Endothelial cell of umbilical vein (primary cell): Measurements from ENCODE around the gene ABCC1. TPM values are rescaled to one million over a fixed set of nuclear protein-coding genes. Genes with fewer than 3 reads are reported as not detected.
"Not testable (repeated sequence)": the region's sequence is repeated elsewhere in the genome, so short reads cannot be mapped to it uniquely, and the experiment has no call there.

Experiments used
- BruUV-seq: library from RNA; stranded (reverse); fragments of 400-500 nt; replicated peaks from 2 replicates; lab custom pipeline; 2021; lab: Mats Ljungman, UMichigan
- CTCF ChIA-PET: fragments of 300-600, 350-600 bp; sonication (Branson Sonifier 250); formaldehyde crosslinking; loops from one replicate; lab custom pipeline; 2021; ENCODE audit warnings: antibody characterized with exemption, inconsistent platforms; lab: Charles Lee
- POLR2A ChIA-PET: fragments of 300-600, 350-600 bp; sonication (Branson Sonifier 250); formaldehyde crosslinking; loops from one replicate; lab custom pipeline; 2021; ENCODE audit warnings: antibody characterized with exemption, inconsistent platforms; lab: Charles Lee
- DNase-seq: peaks from one replicate; pipeline ENCODE4 v3.0.0-alpha.2; 2011; ENCODE audit warnings: low read depth, low spot score
- FAIRE-seq: peaks from 2 replicates; lab custom pipeline; 2011; peaks lifted over from hg19 to GRCh38; lab: Jason Lieb, UNC
- H2AFZ ChIP-seq: 2 replicates; pipeline ENCODE4 v1.6.0; 2012; ENCODE audit warnings: low read depth, low read length, control low read depth, inconsistent platforms
- H3K27ac ChIP-seq: 2 replicates; pipeline ENCODE4 v1.5.1; 2011; ENCODE audit warnings: low read depth, mild to moderate bottlenecking, control low read depth, low read length, moderate library complexity; ENCODE audit not compliant: insufficient read depth
- H3K27me3 ChIP-seq, 2 experiments: 2 replicates each; pipeline versions ENCODE4 v1.6.0 to v1.6.1; 2011; ENCODE audit warnings: low read length in 2 of 2, mixed read lengths in 1 of 2; ENCODE audit not compliant: control insufficient read depth in 2 of 2, insufficient read depth in 2 of 2
- H3K36me3 ChIP-seq, 2 experiments: 2 replicates in 1 of 2; 3 replicates in 1 of 2; pipeline ENCODE4 v1.5.1; 2011; ENCODE audit warnings: low read length in 2 of 2, mild to moderate bottlenecking in 1 of 2, moderate library complexity in 1 of 2; ENCODE audit not compliant: control insufficient read depth in 2 of 2, insufficient read depth in 2 of 2; ENCODE audit errors: extremely low read depth in 1 of 2
- H3K4me1 ChIP-seq: 3 replicates; pipeline ENCODE4 v1.5.1; 2011; ENCODE audit warnings: mild to moderate bottlenecking, low read length; ENCODE audit not compliant: control insufficient read depth, insufficient read depth; ENCODE audit errors: extremely low read depth
- H3K4me2 ChIP-seq: 2 replicates; pipeline ENCODE4 v1.6.1; 2011; ENCODE audit warnings: low read length, control low read depth, mixed read lengths; ENCODE audit not compliant: insufficient read depth
- H3K4me3 ChIP-seq, 3 experiments: fragments of 200-600 bp in 1 of 3; sonication (generic), shearing (Covaris generic) in 1 of 3; replicated peaks in 1 of 3; 2 replicates each; pipeline ENCODE4 v1.5.1; 2011 to 2016; ENCODE audit warnings: control low read depth in 3 of 3, low read length in 3 of 3, mild to moderate bottlenecking in 2 of 3, inconsistent platforms in 1 of 3, low read depth in 1 of 3, moderate library complexity in 1 of 3; ENCODE audit not compliant: insufficient read depth in 1 of 3
- H3K79me2 ChIP-seq: 2 replicates; pipeline ENCODE4 v1.6.0; 2012; ENCODE audit warnings: low read length, inconsistent platforms; ENCODE audit not compliant: control insufficient read depth, insufficient read depth
- H3K9ac ChIP-seq: replicated peaks from 2 replicates; pipeline ENCODE3; 2011; ENCODE audit warnings: low read length, control low read depth; ENCODE audit not compliant: insufficient read depth; ENCODE audit errors: extremely low read depth
- H3K9me1 ChIP-seq: replicated peaks from 3 replicates; pipeline ENCODE4 v1.6.0; 2011; ENCODE audit warnings: mild to moderate bottlenecking, low read length; ENCODE audit not compliant: control insufficient read depth, insufficient read depth; ENCODE audit errors: extremely low read depth
- H3K9me3 ChIP-seq: replicated peaks from 2 replicates; pipeline ENCODE4 v1.5.1; 2012; ENCODE audit warnings: low read length, inconsistent platforms; ENCODE audit not compliant: control insufficient read depth, insufficient read depth
- H4K20me1 ChIP-seq: replicated peaks from 2 replicates; pipeline ENCODE3; 2011; ENCODE audit warnings: mild to moderate bottlenecking, low read length; ENCODE audit not compliant: control insufficient read depth, insufficient read depth; ENCODE audit errors: extremely low read depth
- EZH2 ChIP-seq: IDR thresholded peaks from 2 replicates; pipeline ENCODE4 v1.6.1; 2012; ENCODE audit warnings: borderline replicate concordance, low read depth, mild to moderate bottlenecking, moderate library complexity, low read length, inconsistent platforms; ENCODE audit not compliant: severe bottlenecking
- FOS ChIP-seq: IDR thresholded peaks from 2 replicates; pipeline ENCODE4 v1.6.1; 2011; ENCODE audit warnings: mild to moderate bottlenecking, low read length, moderate library complexity, borderline replicate concordance; ENCODE audit not compliant: insufficient read depth
- GATA2 ChIP-seq: IDR thresholded peaks from 2 replicates; pipeline ENCODE4 v1.7.0; 2011; ENCODE audit warnings: low read depth, mild to moderate bottlenecking, moderate library complexity, mixed read lengths, low read length; ENCODE audit not compliant: insufficient read length, insufficient read depth
- JUN ChIP-seq: IDR thresholded peaks from 2 replicates; pipeline ENCODE4 v1.6.1; 2011; ENCODE audit warnings: borderline replicate concordance, low read depth; ENCODE audit not compliant: insufficient read length, insufficient read depth
- MYC ChIP-seq: IDR thresholded peaks from one replicate; pipeline ENCODE4 v1.6.1; 2011; ENCODE audit warnings: mild to moderate bottlenecking, low read depth, low read length
- POLR2AphosphoS5 ChIP-seq: IDR thresholded peaks from 2 replicates; pipeline ENCODE4 v1.6.1; 2012; ENCODE audit warnings: low read depth, mild to moderate bottlenecking, control low read depth, low read length, moderate library complexity; ENCODE audit not compliant: insufficient read depth
- dilution Hi-C: fragments of 300-500 bp; cut with MboI; formaldehyde crosslinking; loops from one replicate; pipeline ENCODE4 v1.15.0; 2019; ENCODE audit warnings: low sequenced_read_pairs; ENCODE audit not compliant: extremely low pct_ligation_motif_present
- intact Hi-C: fragments of 100-400 bp; cut with micrococcal nuclease; formaldehyde crosslinking; loops from one replicate; pipeline ENCODE4 v1.10.0; 2022
- polyA plus RNA-seq, 4 experiments: library from polyadenylated mRNA; depleted of rRNA in 3 of 4; stranded (reverse) in 3 of 4; unstranded in 1 of 4; fragments of >200 nt; gene quantifications; 2 replicates each; pipeline versions ENCODE4 v1.2.1 to v1.2.3, GENCODE V29; 2011 to 2012; ENCODE audit warnings: missing spikeins in 1 of 4
- total RNA-seq: library from RNA; stranded (reverse); gene quantifications from 2 replicates; pipeline ENCODE4 v1.2.3, GENCODE V29; 2021
- TF ChIP-seq, protein P1 (sequence below), 2 donors: IDR thresholded peaks; 1 replicate in 1 of 2; 2 replicates in 1 of 2; pipeline ENCODE4 v1.5.1; 2011; ENCODE audit warnings: low read length in 2 of 2, mild to moderate bottlenecking in 2 of 2, moderate library complexity in 2 of 2, control low read depth in 1 of 2, inconsistent platforms in 1 of 2, low read depth in 1 of 2; ENCODE audit not compliant: insufficient read depth in 1 of 2; ENCODE audit errors: extremely low read depth in 1 of 2
- TF ChIP-seq, protein P2 (sequence below): IDR thresholded peaks from 2 replicates; pipeline ENCODE4 v1.6.1; 2011; ENCODE audit not compliant: insufficient read depth, insufficient read length

Gene ABCC1
- total and polyA plus RNA-seq, 2 donors (not counting 3 experiments of a cell fraction or from before 2014, with no cell fraction given), result 46.1 to 89.2 TPM

DNA sequence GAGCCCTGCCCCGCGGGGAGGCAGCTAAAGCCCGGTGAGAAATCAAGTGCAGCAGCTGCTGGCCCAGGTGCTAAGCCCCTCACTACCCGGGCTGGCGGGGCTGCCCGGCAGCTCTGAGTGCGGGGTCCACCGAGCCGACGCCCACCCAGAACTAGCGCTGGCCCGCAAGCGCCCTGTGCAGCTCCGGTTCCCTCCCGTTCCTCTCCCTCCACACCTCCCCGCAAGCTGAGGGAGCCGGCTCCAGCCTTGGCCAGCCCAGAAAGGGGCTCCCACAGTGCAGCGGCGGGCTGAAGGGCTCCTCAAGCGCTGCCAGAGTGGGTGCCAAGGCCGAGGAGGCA, 155.4 kb downstream of the ABCC1 start:
- intact Hi-C loops, H3K79me2 ChIP-seq, BruUV-seq, POLR2A ChIA-PET, H4K20me1 ChIP-seq, H2AFZ ChIP-seq, H3K9ac ChIP-seq, dilution Hi-C loops, FAIRE-seq, H3K27me3 ChIP-seq, H3K9me3 ChIP-seq, H3K27ac ChIP-seq, H3K4me2 ChIP-seq, H3K9me1 ChIP-seq, H3K4me3 ChIP-seq, DNase-seq: not testable (repeated sequence)
- peaks cover 7 to 33% of the 10 kb centered on the region in 2 experiments for H3K36me3 ChIP-seq
- H3K4me1 ChIP-seq, result peaks cover 14% of the 10 kb centered on the region
- CTCF ChIA-PET, result interaction anchor here (1.0 to 1.4 kb wide), 4 partner anchors 9 to 283 kb away, joined by 3 to 4 read pairs (median 3); no protein-coding TSS in a partner anchor

DNA sequence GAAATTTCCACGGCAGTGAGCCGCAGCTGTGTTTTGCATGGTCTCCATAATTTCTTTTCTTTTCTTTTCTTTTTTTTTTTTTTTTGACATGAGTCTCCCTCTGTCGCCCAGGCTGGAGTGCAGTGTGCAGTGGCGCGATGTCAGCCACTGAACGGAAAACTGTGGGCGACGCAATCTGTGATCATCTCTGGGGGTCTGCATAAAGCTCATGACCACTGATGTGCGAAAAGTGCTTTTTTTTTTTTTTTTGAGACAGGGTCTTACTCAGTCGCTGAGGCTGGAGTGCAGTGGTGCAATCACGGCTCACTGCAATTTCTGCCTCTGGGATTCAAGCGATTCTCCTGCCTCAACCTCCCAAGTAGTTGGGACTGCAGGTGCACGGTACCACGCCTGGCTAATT, 156.2 kb downstream of the ABCC1 start:
- Histone ChIP-seq H3K27ac (no peak overlapping the region), H3K4me3 (no peak overlapping the region), H3K9me3 (no peaks in the 10 kb centered on the region), H3K36me3 (peaks cover 10 to 34% of the 10 kb centered on the region in 2 experiments), H3K79me2 (peaks cover 5% of the 10 kb centered on the region), H3K4me1 (peaks cover 6% of the 10 kb centered on the region), H2AFZ (no peak overlapping the region), H3K9ac (no peak overlapping the region), H4K20me1 (no peaks in the 10 kb centered on the region), H3K4me2 (no peak overlapping the region), H3K9me1 (no peaks in the 10 kb centered on the region), H3K27me3 (no peaks in the 10 kb centered on the region)
- FAIRE-seq (no peak), DNase-seq (no peak)
- POLR2A ChIA-PET, result interaction anchor here (0.6 kb wide), 1 partner anchor 230 kb away, joined by 7 read pairs; no protein-coding TSS in a partner anchor
- no TSS peak for BruUV-seq
- CTCF ChIA-PET, result interaction anchor here (1.0 to 1.4 kb wide), 3 partner anchors 15 to 284 kb away, joined by 3 to 4 read pairs (median 3); no protein-coding TSS in a partner anchor
- no peak for TF ChIP-seq GATA2
- TF ChIP-seq, protein P1, sequence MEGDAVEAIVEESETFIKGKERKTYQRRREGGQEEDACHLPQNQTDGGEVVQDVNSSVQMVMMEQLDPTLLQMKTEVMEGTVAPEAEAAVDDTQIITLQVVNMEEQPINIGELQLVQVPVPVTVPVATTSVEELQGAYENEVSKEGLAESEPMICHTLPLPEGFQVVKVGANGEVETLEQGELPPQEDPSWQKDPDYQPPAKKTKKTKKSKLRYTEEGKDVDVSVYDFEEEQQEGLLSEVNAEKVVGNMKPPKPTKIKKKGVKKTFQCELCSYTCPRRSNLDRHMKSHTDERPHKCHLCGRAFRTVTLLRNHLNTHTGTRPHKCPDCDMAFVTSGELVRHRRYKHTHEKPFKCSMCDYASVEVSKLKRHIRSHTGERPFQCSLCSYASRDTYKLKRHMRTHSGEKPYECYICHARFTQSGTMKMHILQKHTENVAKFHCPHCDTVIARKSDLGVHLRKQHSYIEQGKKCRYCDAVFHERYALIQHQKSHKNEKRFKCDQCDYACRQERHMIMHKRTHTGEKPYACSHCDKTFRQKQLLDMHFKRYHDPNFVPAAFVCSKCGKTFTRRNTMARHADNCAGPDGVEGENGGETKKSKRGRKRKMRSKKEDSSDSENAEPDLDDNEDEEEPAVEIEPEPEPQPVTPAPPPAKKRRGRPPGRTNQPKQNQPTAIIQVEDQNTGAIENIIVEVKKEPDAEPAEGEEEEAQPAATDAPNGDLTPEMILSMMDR (IDR thresholded peaks at IDR 0.05; ENCODE audit: extremely low read depth in 1 of 2, insufficient read depth in 1 of 2, low read depth in 1 of 2, low read length in 2 of 2), result no peak
- TF ChIP-seq, protein P2, sequence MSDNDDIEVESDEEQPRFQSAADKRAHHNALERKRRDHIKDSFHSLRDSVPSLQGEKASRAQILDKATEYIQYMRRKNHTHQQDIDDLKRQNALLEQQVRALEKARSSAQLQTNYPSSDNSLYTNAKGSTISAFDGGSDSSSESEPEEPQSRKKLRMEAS, result no peak
- no peak for TF ChIP-seq JUN
- no peak for TF ChIP-seq POLR2AphosphoS5
- no peak for TF ChIP-seq MYC
- TF ChIP-seq FOS, result no peak
- no peak for TF ChIP-seq EZH2
- dilution Hi-C loops (no loop called here), intact Hi-C loops (no loop called here)
